NCI-H1105 treated with DMSO at 0.1 percent for 48 hours (cell line): Measurements from ENCODE around the gene PTPA.
"Not testable (repeated sequence)": the region's sequence is repeated elsewhere in the genome, so short reads cannot be mapped to it uniquely, and the experiment has no call there.

Experiments used
- DNase-seq: peaks from one replicate; lab custom pipeline; 2025; lab: John Stamatoyannopoulos, UW

The PTPA gene

GRCh38 chr9:129160712-129161533, 49.7 kb downstream of the PTPA start:
- no peak for DNase-seq

GRCh38 chr9:129161534-129161837, 50.3 kb downstream of the PTPA start:
- DNase-seq = no peak

GRCh38 chr9:129162497-129163197, 51.4 kb downstream of the PTPA start:
- no peak for DNase-seq

- DNase-seq = not testable (repeated sequence)
These were observed 52.0 kb downstream of the PTPA start for GRCh38 chr9:129163198-129163670.

GRCh38 chr9:129163753-129164152, 52.5 kb downstream of the PTPA start:
- DNase-seq = no peak

- DNase-seq = no peak
These were observed 53.2 kb downstream of the PTPA start for GRCh38 chr9:129164246-129164930.

GRCh38 chr9:129165198-129165597, 54.0 kb downstream of the PTPA start:
- DNase-seq = no peak

DNA sequence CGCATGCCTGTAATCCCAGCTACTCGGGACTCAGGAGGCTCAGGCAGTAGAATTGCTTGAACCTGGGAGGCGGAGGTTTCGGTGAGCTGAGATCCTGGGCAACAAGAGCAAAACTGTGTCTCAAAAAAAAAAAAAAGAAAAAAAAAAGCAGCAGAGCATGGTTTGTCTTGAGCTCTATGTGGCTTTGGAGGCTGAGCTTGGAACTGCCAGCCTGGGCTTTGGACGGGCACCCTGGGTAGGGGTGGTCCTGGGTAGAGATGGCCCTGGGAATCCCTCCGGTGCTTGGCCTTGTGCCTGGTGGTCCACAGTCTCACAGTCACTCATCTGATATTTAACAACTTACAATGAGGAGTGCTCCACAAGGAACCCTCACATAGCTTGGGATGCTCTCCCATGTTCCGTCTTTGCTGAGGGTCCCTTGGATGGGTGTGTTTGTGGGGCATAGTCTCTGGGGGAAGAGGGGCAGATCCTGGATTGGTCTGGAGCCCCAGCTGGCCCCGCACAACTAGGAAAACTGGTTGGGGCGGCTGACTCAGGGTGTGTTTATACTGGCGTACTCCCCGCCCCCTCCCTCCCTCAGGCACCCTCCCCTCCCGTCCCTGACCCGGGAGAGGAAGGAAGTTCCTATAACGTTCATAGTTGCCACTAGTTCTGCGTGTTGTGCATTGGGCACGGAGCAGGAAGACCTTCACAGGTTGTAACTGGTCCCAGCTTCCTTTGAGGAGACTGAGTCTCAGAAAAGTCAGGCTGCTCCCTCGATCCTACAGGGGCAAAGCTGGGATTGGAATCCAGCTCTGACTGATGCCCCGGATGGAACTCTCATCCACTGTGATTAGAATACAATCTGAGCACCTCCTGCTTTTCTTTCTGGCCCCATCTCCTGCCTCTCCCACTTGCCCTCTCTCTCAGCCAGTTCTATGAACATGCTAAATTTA, 55.7 kb downstream of the PTPA start:
- DNase-seq = no peak

DNA sequence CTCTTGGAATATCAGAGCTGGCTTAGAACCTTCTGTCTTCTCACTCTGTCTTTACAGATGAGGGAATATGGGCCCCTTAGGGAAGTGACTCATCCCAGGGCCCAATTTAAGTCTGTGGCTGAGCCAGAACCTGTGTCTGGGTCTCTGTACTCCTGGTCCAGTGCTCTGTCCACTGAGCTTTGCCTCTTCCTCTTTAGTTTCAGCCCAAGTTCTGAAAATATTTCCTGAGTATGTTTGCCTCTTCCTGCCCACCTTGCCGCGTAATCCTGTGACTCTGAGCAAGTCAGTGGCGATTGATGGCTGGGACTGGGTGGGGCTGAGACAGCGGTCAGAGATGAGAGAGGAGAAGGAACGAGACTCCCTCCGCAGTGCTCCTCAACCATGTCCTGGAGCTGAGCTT, 59.0 kb downstream of the PTPA start:
- DNase-seq = no peak

- DNase-seq = no peak
These were observed 61.0 kb downstream of the PTPA start for GRCh38 chr9:129171993-129172751.

- no peak for DNase-seq
These were observed 61.6 kb downstream of the PTPA start for GRCh38 chr9:129172816-129173215.

- DNase-seq = no peak
These were observed 62.3 kb downstream of the PTPA start for GRCh38 chr9:129173296-129174101.

GRCh38 chr9:129174102-129174723, 63.0 kb downstream of the PTPA start:
- peak; percentile 68 for DNase-seq

- peak; percentile 36 for DNase-seq
These were observed 63.7 kb downstream of the PTPA start for GRCh38 chr9:129174724-129175514.

DNA sequence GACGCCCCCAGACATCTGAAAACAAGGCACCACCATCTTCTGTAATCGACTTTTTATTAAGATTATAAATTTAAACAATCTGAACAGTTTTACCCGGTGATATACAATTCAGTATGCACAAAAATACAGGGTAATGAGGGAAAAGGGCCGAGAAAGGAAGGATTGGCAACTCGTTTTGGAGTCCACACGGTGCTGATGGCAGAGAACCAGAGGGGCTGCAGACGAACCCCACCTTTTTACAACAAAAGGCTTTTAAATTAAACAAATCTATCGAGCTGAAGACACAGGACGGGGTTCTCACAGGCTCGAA, 64.3 kb downstream of the PTPA start:
- DNase-seq = no peak

- peak; percentile 82 for DNase-seq
These were observed 64.8 kb downstream of the PTPA start for GRCh38 chr9:129175825-129176633.

GRCh38 chr9:129176701-129177442, 65.7 kb downstream of the PTPA start:
- DNase-seq = peak; percentile 40

DNA sequence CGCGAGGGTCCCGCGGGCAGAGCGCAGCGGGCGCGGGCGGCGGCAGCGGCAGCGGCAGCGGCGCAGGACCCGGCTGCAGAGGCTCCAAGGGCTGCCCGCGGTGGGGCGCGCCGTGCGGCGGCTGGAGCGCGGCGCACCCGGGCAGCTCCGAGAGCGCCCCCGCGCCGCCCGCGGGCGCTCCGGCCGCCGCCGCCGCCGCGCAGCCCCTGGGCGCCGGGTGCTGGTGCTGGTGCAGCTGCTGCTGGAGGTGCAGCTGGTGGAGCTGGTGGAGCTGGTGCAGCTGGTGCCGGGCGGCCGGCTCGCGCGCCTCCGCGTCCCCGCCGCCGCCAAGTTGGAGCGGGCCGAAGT, 66.2 kb downstream of the PTPA start:
- peak; percentile 38 for DNase-seq
